ENCODE measurements around the gene MAP3K7CL. TPM values are rescaled to one million over a fixed set of nuclear protein-coding genes. Genes with fewer than 3 reads are reported as not detected.

MAP3K7CL gene
- total RNA-seq, 4 donors from 2014 or later = 4.0 to 9.8 (median 9.3) TPM; not detected in 1

DNA sequence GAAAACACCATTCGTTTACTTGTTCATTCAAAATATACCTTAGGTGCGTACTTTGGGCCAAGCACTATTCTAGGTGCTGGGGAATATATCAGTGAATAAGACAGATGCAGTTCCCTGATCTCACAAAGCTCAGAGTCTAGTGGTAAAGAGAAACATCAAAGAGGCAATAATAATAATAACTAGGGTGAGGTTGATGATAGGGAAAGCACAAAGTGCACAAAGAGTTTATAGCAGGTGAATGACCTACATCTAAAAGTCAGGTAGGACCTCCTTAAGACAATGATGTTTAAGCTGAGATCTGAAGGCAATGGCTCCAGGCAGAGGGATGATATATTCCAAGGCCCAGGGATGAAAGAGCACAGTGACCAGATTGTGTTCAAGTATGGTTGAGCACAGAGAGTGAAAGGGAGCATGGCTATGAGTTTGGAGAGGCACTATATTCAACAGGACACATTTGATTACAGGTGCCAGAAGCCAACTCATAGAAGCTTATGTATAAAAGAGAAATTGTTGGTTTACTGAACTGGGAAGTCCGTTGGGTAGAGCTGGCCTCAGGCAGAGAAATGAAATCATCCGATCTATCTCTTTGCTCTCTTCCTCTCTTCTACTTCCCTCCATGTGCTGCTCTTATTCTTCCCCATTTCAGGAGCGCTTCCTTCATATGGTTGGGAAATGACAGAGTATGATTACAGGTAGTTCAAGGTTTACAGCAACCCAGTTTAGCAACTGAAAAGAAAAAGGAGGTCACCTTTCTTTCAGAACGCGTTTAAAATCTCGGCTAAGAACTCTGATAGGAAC is 34.0 kb upstream of the MAP3K7CL start:
- WGBS, 2 donors (ENCODE audit: low coverage in 1 of 2) = 83 to 94% methylated on average over 6 to 8 of the region's 8 CpGs
- in situ Hi-C loops (cut with MboI; ENCODE audit: low pct_ligation_motif_present in 1 of 4, low pct_unique_long_range_greater_than_20kb in 1 of 4, low sequenced_read_pairs in 3 of 4) (loop anchor here in 2 of 4 donors (5.0 to 10.0 kb wide), 2 partner anchors 276 to 278 kb away; no protein-coding TSS in a partner anchor), intact Hi-C loops (cut with DNase I; ENCODE audit: low total_unique reads) (no loop called here)
- H3K27ac ChIP-seq = no peak overlapping the region
- H3K36me3 ChIP-seq = no peaks in the 10 kb centered on the region
- H3K4me1 ChIP-seq = peaks cover 0 to 14% (median 0%) of the 10 kb centered on the region in 4 donors
- no peak for DNase-seq
- no peak overlapping the region for H3K4me3 ChIP-seq
- H3K9me3 ChIP-seq = no peaks in the 10 kb centered on the region
- TF ChIP-seq POLR2AphosphoS5 (IDR thresholded peaks at IDR 0.05) = no peak
- no peaks in the 10 kb centered on the region for H3K27me3 ChIP-seq

- no peak for DNase-seq
- Histone ChIP-seq H3K4me3 (no peak overlapping the region), H3K27me3 (no peaks in the 10 kb centered on the region), H3K36me3 (no peaks in the 10 kb centered on the region), H3K27ac (no peak overlapping the region), H3K9me3 (no peaks in the 10 kb centered on the region), H3K4me1 (peaks cover 0 to 14% (median 0%) of the 10 kb centered on the region in 4 donors)
- intact Hi-C loops (cut with DNase I; ENCODE audit: low total_unique reads) (no loop called here), in situ Hi-C loops (cut with MboI; ENCODE audit: low pct_ligation_motif_present in 1 of 4, low pct_unique_long_range_greater_than_20kb in 1 of 4, low sequenced_read_pairs in 3 of 4) (loop anchor here in 2 of 4 donors (5.0 to 10.0 kb wide), 2 partner anchors 274 to 277 kb away; no protein-coding TSS in a partner anchor)
- WGBS, 2 donors (ENCODE audit: low coverage in 1 of 2) = 74 to 81% methylated on average over 2 of the region's 2 CpGs
- no peak for TF ChIP-seq EP300 (IDR thresholded peaks at IDR 0.05; ENCODE audit: low read depth)
- no peak for TF ChIP-seq POLR2A (IDR thresholded peaks at IDR 0.05)
Observed at GRCh38 chr21:29098156-29098555, 32.3 kb upstream of the MAP3K7CL start.

DNA sequence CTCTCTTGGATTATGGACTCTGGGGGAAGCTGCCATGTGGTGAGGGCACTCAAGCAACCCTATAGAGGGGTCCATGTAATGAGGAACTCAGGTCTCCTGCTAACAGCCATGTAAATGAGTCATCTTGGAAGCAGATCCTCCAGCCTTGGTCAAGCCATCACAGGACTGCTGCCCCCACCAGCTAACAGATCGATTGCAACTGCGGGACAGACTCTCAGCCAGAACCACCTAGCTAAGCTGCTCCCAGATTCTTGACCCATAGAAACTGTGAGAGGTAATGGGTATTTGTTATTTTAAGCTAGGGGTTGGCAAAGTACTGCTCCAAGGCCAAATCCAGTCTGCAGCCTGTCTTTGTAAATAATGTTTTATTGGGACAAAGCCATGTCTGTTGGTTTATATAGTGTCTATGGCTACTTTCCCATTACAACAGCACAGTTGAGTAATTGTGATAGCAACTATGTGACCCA is 27.6 kb upstream of the MAP3K7CL start:
- Histone ChIP-seq H3K4me3 (no peak overlapping the region), H3K9me3 (no peaks in the 10 kb centered on the region), H3K36me3 (no peaks in the 10 kb centered on the region), H3K4me1 (peaks cover 0 to 14% (median 0%) of the 10 kb centered on the region in 4 donors), H3K27me3 (no peaks in the 10 kb centered on the region), H3K27ac (no peak overlapping the region)
- DNase-seq = no peak
- TF ChIP-seq, protein P1, sequence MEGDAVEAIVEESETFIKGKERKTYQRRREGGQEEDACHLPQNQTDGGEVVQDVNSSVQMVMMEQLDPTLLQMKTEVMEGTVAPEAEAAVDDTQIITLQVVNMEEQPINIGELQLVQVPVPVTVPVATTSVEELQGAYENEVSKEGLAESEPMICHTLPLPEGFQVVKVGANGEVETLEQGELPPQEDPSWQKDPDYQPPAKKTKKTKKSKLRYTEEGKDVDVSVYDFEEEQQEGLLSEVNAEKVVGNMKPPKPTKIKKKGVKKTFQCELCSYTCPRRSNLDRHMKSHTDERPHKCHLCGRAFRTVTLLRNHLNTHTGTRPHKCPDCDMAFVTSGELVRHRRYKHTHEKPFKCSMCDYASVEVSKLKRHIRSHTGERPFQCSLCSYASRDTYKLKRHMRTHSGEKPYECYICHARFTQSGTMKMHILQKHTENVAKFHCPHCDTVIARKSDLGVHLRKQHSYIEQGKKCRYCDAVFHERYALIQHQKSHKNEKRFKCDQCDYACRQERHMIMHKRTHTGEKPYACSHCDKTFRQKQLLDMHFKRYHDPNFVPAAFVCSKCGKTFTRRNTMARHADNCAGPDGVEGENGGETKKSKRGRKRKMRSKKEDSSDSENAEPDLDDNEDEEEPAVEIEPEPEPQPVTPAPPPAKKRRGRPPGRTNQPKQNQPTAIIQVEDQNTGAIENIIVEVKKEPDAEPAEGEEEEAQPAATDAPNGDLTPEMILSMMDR (IDR thresholded peaks at IDR 0.05) = no peak
- TF ChIP-seq POLR2A (IDR thresholded peaks at IDR 0.05) (no peak), POLR2AphosphoS5 (IDR thresholded peaks at IDR 0.05) (no peak), EP300 (IDR thresholded peaks at IDR 0.05; ENCODE audit: low read depth) (no peak)
- intact Hi-C loops (cut with DNase I; ENCODE audit: low total_unique reads) = no loop called here
- 76% methylated on average over 2 of the region's 2 CpGs; no CpG with 5 or more reads in 1 of the 2 donors for WGBS, 2 donors (ENCODE audit: low coverage in 1 of 2)
- in situ Hi-C loops (cut with MboI; ENCODE audit: low pct_ligation_motif_present in 1 of 4, low pct_unique_long_range_greater_than_20kb in 1 of 4, low sequenced_read_pairs in 3 of 4) = loop anchor here in 3 of 4 donors (25.0 kb wide), 1 partner anchor 734 kb away; no protein-coding TSS in a partner anchor

DNA sequence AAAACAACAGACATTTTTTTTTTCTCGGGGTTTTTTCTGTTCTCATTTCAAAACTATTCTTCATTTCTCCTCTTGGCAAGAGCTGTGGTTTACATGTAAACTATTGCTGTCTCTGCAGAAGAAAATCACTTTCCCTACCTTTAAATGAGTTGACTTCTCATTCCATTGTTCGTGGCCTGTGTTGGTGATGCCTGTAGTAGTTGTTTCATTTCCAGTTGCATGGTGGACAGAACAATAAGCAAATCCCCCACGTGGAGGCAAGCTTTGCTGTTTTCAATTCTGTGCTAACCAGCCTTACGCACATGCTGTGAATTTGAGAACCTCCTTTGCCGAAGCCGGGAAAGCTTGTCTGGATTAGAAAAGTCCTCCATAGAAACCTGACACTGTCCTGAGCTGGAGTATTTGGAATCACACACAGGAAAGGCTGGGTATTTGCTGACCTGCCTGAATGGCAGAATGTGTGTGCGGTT is 26.2 kb upstream of the MAP3K7CL start:
- DNase-seq = no peak
- Histone ChIP-seq H3K4me3 (no peak overlapping the region), H3K36me3 (no peaks in the 10 kb centered on the region), H3K4me1 (peaks cover 0 to 2% (median 0%) of the 10 kb centered on the region in 4 donors), H3K27ac (no peak overlapping the region), H3K9me3 (no peaks in the 10 kb centered on the region), H3K27me3 (no peaks in the 10 kb centered on the region)
- in situ Hi-C loops (cut with MboI; ENCODE audit: low pct_ligation_motif_present in 1 of 4, low pct_unique_long_range_greater_than_20kb in 1 of 4, low sequenced_read_pairs in 3 of 4) (loop anchor here in 3 of 4 donors (25.0 kb wide), 1 partner anchor 733 kb away; no protein-coding TSS in a partner anchor), intact Hi-C loops (cut with DNase I; ENCODE audit: low total_unique reads) (no loop called here)
- WGBS, 2 donors (ENCODE audit: low coverage in 1 of 2) = 69 to 70% methylated on average over 2 to 7 of the region's 7 CpGs
- TF ChIP-seq EP300 (IDR thresholded peaks at IDR 0.05; ENCODE audit: low read depth) (no peak), POLR2AphosphoS5 (IDR thresholded peaks at IDR 0.05) (no peak), POLR2A (IDR thresholded peaks at IDR 0.05) (no peak)
- TF ChIP-seq, protein P1 (IDR thresholded peaks at IDR 0.05) = no peak

DNA sequence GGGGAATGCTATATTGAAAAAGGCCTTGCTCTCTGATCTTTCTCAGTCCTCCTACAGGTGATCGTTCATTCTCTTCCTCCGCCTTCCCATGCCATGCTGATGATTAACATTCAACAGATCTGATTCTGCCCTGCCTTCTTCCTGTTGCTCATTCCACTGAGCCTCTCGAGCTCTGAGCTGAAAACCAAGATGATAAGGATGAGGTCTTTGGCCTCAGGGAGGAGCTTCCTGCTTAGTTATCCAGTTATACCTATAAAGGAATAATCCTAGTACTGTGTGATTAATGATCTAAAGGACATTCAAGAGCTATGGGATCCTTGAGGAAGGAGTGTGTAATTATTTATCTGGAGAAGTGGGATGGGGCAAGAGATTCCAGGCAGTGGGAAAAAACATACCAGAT is 25.2 kb upstream of the MAP3K7CL start:
- no peak overlapping the region for H3K4me3 ChIP-seq
- H3K9me3 ChIP-seq = no peaks in the 10 kb centered on the region
- no peaks in the 10 kb centered on the region for H3K4me1 ChIP-seq
- no peaks in the 10 kb centered on the region for H3K36me3 ChIP-seq
- intact Hi-C loops (cut with DNase I; ENCODE audit: low total_unique reads) (no loop called here), in situ Hi-C loops (cut with MboI; ENCODE audit: low pct_ligation_motif_present in 1 of 4, low pct_unique_long_range_greater_than_20kb in 1 of 4, low sequenced_read_pairs in 3 of 4) (loop anchor here in 3 of 4 donors (25.0 kb wide), 1 partner anchor 732 kb away; no protein-coding TSS in a partner anchor)
- TF ChIP-seq POLR2A (IDR thresholded peaks at IDR 0.05) (no peak), POLR2AphosphoS5 (IDR thresholded peaks at IDR 0.05) (no peak), EP300 (IDR thresholded peaks at IDR 0.05; ENCODE audit: low read depth) (no peak)
- TF ChIP-seq, protein P1 (IDR thresholded peaks at IDR 0.05) = no peak
- no peak overlapping the region for H3K27ac ChIP-seq
- 75 to 77% methylated on average over 3 of the region's 3 CpGs for WGBS, 2 donors (ENCODE audit: low coverage in 1 of 2)
- no peak for DNase-seq
- H3K27me3 ChIP-seq = no peaks in the 10 kb centered on the region

Measured in transverse colon (tissue), 4 donors.